ENCODE measurements around the gene LMLN.

DNA sequence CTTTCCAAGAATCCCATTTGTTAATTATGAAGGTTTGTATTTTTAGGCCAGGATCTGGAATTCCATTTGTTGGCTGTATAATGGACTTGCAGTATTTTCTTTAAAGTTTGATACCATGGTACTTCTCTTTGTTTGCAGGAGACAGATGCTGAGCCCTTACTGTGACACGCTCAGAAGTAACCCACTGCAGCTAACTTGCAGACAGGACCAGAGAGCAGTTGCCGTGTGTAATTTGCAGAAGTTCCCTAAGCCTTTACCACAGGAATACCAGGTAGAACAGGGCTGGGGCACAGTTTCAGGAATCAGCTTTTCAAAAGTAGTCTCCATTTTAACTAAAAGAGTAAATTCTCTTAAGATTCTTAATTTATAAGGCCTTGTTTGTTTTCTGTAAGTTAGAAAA, 59.1 kb downstream of the LMLN start:
- TF ChIP-seq EZH2phosphoT487 (conservative IDR thresholded peaks at IDR 0.05; ENCODE audit: low read length) (no peak), CTCF (IDR thresholded peaks at IDR 0.05; ENCODE audit: insufficient read depth, low read length, poor library complexity, severe bottlenecking) (no peak)

Measured in SU-DHL-6 (cell line).